ENCODE results near the gene NYAP2. TPM values are rescaled to one million over a fixed set of nuclear protein-coding genes. Genes with fewer than 3 reads are reported as not detected.

Gene NYAP2
- 0.43 and 2.1 TPM in 2 replicates for polyA plus RNA-seq

GRCh38 chr2:225399504-225399903 lies at the start of gene NYAP2:
TSS of gene NYAP2 (plus strand) at chr2:225399710. CDS start at chr2:225408881, 9,171 bp downstream.

